Dermis blood vessel endothelial cell (primary cell): ENCODE measurements around the gene IL18RAP. TPM values are rescaled to one million over a fixed set of nuclear protein-coding genes. Genes with fewer than 3 reads are reported as not detected.

Source experiments
- DNase-seq: peaks from one replicate; pipeline ENCODE4 v3.0.0; 2010
- total RNA-seq: library from RNA; depleted of rRNA; stranded (reverse); fragments of >200 nt; gene quantifications from 2 replicates; pipeline ENCODE4 v1.2.3, GENCODE V29; 2014

Gene IL18RAP
- total RNA-seq, 1 donor from 2014 or later = not detected

DNA sequence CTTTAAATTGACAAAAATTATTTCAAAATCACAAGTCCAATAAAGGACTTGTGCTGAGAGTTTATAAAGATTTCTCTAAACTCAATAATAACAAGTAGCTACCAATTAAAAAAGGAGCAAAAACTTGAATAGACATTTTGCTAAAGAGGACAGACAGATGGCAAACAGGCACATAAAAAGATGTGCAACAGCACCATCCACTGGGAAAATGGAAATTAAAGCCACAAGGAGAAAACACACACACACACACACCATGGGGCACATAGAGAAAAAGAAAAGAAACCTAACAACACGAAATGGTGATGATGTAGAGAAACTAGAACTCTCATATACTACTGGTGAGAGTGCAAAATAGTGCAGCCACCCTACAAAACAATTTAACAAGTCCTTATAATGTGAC is 37.5 kb downstream of the IL18RAP start:
- DNase-seq = no peak

DNA sequence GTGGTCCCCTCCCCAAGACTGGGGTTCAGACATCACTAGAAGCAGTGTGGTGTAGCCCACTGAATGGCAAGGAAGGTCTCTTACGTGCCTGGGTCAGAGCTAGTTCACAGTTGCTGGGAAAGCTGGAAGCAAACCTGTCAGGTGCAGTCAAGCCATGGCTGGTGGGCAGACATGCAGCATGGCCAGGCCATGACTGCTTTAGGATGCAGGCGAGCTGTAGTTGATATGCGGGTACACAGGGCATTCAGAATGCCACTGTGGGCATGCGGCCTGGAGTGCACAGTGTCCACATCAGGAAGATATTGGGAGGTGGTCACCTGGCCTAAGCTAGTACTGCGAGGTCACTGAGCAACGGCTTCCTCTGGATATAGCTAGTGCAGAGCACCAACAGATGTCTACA is 38.2 kb downstream of the IL18RAP start:
- DNase-seq = no peak

DNA sequence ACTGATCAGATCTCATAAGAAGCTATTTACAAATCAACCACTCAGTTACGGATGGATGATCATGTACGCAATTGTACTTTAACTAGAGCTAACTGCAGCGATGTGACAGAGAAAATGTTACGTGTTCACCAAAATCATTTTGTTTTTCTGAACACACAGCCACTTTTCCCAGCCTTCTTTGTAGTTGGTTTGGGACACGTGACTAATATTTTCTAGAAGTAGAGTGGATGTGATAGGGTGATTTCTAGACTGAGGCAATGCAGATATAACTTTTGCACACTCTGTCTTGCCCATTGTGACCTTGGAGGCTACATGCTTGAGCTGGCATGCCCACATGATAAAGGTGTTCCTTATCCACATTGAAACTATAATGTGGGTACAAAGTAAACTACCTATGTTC is 40.2 kb downstream of the IL18RAP start:
- no peak for DNase-seq

DNA sequence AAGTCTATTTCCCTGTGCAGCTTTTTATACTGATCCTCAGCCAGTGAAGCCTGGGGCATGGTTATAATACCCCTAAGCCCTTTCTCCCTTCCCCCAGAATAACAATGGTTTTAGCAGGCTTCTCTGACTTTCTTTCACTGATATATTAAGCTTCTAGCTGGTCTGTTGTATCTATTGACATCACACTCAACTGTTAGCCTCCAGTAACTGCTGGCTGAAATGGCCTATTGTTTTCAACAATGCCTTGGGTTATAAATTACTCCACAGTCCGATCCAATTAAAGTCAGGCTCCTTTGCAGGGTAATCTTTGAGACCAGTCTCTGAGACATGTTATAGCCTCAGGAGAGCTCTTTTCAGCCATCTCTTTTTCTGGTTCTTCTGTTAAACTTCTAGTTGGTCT is 47.2 kb downstream of the IL18RAP start:
- no peak for DNase-seq

DNA sequence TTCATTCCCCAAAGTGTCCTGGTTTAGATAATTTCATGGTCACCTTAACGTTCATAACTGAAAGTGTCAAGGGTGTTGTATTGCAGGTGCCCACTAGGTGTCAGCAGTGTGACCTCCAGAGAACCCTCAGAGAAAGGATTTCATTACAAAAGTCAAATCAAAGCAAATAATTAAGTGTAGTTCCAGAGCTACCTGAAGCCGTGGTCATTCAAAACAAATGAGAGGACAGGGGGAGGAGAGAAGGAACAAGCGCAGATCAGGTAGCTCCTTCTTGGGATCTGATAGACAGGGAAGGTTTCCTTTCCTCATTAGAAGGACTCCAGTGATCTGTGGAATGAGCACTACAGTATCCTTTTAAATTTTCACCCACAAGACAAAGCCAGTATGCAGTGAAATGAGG is 50.1 kb downstream of the IL18RAP start, which contains the start of gene SLC9A4:
TSS of gene SLC9A4 (plus strand) at position 207 of the 400 bp plus-strand sequence. CDS start 534 bp downstream, outside the sequence.
- DNase-seq = peak; percentile 75

DNA sequence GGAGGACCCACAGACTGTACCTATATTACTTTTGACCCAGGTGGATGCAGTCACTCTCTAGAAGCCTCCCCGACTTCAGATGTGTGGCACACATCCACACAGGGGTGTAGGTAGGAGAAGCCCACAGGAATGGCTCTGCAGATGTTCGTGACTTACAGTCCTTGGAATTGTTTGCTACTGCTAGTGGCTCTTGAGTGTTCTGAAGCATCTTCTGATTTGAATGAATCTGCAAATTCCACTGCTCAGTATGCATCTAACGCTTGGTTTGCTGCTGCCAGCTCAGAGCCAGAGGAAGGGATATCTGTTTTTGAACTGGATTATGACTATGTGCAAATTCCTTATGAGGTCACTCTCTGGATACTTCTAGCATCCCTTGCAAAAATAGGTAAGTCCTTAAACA is 50.7 kb downstream of the IL18RAP start:
- no peak for DNase-seq

DNA sequence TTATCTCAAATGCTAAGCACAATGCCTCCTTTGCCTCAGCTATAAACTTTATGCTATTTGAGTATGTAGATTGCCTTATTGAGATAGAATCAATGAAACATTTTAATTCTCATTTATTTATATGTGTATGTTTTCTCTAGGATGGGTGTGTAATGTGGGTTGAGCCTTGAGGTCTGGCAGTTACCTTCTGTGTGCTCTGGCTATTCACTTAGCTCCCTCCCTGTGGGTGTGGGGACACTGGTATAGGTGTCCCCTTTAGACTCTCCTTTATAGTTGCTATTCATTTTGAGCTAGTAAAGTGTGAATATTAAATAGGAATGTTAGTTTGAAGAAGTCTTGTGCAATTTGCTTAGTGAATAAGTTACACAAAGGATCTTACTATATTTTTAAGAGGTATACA is 51.8 kb downstream of the IL18RAP start:
- no peak for DNase-seq

DNA sequence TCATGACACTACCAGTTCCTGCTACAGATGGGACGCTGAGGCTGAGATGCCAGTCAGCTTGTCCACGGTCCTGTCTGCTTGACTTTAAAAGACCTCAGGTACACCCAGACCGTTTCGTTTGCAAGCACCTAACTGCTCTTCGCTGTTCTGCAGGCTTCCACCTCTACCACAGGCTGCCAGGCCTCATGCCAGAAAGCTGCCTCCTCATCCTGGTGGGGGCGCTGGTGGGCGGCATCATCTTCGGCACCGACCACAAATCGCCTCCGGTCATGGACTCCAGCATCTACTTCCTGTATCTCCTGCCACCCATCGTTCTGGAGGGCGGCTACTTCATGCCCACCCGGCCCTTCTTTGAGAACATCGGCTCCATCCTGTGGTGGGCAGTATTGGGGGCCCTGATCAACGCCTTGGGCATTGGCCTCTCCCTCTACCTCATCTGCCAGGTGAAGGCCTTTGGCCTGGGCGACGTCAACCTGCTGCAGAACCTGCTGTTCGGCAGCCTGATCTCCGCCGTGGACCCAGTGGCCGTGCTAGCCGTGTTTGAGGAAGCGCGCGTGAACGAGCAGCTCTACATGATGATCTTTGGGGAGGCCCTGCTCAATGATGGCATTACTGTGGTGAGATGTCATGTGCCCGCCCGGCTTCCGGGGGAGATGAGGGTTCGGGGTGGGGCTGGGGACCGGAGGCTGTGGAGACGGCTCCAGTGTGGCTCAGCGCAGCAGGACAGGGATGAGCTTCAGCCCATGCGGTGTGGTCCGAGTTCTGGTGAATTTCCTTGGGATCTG is 55.9 kb downstream of the IL18RAP start:
- no peak for DNase-seq

DNA sequence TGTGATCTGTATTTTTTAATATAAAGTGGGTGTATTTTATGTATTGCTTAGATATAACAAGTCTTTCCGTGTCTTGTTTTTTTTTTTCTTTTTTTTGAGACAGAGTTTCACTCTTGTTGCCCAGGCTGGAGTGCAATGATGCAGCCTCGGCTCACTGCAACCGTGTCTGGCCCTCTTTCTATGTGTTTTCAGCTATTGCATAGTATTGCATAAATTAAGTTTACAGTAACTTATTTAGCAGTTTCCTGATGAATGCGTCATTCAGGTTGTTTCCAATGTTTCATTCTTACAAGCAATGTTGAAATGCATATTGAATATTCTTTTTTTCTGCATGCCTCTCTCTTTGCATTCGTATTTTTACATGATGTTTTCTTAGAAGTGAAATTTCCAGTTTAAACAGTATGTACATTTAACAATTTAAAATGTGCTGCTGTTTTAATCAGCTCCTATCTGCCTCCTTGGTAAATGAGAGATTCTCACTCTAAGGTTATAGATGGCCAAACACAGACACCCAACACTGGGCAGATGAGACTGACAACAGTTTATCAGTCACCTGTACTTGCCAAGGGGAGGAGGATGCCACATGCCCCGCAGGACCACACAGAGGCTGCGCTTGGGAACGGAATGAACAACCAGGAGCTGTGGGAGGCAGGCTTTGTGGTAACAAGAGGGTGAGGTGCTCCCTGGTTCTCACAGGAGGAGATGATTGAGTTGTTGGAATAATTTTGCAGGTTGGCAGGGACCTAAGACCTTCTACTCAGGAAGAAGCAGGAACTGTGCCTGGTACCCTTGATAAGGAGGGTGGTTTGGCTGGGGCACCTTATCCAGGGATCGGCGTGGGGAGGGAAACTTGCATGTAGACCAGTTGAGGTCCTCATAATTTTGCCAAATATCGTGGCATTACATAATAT is 57.6 kb downstream of the IL18RAP start:
- DNase-seq = no peak

DNA sequence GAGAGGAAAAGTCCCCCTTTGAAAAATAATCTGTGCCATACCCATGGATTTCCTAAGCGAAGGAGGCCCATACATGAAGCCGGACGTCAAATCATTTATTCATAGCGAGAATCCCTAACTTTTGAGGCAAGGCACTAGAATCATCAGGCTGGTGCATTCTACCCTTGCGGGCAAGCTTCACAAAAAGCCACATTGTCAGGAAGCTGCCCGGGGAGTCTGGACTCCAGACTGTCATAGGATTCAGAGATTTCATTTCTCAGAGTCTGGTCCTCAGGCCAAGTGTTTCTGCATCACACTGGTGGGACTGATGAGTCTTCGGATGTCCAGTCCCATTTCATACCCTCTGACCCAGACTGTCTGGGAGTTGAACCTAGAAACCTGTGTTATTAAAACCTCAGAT is 59.0 kb downstream of the IL18RAP start:
- DNase-seq = no peak

DNA sequence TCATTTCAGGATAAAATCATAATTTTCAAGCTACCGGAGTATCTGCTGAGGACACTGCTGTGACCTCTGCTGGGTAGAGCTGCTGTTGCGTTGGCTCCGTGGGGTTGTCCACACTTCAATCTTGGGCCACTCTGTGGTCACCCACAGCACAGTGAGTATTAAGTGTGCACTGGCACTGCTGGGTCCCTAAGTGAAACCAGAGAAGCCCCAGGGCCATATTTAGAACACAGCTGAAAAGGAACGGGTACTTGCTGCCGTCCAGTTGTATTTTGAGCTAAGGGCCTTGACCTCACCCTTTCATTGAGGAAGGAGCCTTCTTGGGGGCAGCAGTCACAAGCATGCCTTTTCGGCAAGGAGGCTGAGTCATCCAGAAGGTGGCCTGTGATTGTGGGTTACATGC is 60.1 kb downstream of the IL18RAP start:
- no peak for DNase-seq

DNA sequence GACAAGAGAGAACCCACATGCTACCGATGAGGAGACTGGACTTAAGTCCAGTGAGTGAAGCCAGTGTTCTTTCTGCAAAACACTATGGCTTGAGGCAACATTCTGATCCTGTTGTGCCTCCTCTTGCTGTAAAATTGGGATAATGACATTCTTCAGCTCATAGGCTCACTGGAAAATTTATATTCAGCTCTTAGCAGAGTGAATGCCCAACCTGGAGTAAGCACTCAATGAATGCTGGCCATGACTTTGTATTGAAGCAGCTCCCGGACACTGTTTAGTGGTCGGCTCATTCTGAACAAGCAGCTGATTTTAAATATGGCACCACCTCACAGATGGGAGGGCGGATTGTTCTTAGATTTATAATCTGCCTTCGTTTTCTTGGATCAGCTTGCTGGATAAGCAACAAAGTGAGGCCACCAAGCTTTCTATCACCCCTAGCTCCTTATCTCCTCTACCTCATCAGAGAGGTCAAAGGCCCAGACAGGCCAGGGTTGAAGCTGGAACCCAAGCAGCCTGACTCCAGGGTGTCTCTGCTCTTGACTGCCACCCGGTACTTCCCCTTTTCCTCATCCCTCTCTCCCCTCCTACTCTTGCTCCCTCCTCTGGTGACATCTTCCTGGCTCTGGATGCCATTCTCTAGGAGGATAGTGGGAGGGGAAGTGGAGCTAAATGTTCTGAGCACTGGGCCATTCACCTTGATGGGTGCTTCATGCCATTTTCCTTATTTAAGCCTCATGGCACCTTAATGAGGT is 61.5 kb downstream of the IL18RAP start:
- DNase-seq = no peak

DNA sequence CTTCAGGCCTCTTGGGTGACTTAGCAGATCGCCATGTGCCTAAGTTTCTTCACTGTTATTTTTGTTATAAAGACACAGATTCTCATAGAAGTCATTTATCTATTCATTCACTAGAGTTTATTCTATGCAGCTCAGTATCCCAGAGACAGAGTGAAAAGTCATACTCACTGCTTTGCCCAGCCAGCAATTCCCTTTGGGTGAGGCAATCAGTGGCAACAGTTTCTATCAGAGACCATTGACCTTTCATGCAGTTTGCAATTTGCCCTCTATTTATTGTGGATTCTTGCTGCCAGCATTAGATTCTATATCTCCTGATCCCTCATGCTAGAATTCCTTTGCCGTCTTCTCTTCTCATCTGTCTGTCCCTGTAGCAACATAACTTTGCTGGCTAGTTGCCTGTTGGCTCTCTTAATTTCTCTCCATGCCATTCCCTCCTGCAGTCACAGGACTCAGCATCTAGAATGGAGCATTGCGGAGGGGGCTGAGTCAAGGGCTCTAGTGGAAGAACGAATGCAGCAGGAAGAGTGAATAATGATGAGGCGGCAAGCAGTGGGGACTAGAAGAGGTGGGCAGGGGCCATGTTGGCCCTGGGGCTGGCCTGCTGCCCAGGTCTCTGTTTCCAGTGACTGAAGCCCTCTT is 62.3 kb downstream of the IL18RAP start:
- no peak for DNase-seq

DNA sequence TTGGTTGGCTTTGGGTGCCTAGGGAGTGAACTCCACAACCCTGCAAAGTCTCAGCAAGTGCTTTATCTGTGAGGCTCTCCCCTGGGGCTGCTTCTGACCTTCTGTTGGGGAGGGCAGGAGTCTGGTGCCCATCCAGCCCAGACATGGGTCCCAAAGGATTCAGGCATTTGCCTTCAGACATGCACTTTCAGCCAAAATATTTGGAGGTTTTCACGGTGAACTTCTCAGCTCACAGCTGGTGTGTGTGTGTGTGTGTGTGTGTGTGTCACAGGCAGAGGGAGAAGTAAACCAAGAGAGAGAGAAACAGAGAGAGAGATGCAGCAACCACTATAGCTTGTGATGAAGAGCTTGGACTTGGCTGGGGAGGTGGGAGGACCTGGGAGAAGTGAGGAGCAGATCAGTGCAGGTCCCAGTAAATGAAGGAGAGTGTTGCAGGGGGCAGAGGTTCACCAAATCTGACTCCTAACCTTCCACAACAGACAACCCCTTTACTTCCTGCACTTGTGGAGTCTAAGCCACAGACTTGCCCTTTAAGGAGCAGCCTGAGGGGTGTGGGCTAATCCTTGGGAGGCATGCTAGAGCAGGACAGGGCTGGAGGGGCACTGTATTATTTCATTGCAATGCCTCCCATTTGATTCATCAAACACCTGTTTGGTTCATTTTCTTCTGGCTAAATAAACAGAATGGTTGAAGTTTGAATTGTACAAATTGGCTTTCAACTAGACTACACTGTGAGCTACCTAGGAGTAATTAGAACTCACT is 64.2 kb downstream of the IL18RAP start:
- no peak for DNase-seq

DNA sequence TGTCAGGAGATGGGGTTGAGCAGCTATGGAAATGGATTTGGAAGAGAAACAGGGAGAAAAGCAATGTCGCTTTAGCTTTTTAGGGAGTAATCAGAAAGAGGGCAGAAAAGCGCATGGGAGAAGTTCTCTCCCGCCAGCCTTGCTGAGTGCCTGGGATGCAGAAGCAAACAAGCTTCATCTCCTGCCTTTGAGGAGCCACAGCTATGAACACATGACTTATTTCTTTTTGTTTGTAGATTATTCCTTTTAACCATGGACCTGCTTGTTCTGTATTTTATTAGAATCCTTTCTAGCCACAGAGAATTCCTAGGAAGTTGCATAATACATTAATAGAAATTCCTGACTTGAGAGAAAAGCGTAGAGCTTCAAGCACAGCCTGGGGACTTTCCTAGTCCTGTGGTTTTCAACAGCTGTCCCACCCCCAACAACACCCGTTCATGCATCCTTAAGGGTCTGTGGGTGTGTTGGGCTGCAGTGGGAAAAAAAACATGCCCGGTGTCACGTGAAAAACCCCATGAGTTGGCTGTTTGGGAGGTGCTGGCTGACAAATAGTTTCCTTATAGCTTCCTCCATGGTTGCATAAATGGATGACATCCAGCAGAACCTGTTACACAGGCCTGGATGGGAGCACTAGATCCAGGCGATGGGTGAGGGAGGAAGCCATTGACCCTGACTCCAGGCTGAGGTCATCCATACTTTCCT is 65.0 kb downstream of the IL18RAP start:
- DNase-seq = peak; percentile 16

DNA sequence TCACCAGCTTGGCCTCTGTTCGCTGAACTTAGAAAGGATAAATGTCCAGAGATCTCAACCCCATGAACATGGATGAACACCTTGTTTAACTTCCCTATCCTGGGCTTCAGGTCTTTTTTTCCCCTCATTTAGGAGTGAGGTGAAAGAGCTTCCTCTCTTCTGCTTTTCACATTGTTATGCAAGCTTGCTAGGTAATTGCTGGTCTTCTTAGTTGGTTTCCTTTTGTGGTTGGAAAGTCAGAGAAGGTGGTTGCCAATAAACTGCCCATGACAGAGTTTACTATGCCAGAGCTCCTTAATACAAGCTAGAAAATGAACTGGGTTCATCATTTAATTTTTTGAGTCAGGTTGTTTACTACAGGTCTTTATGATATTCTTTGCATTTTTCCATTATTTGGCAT is 66.7 kb downstream of the IL18RAP start:
- DNase-seq = no peak

DNA sequence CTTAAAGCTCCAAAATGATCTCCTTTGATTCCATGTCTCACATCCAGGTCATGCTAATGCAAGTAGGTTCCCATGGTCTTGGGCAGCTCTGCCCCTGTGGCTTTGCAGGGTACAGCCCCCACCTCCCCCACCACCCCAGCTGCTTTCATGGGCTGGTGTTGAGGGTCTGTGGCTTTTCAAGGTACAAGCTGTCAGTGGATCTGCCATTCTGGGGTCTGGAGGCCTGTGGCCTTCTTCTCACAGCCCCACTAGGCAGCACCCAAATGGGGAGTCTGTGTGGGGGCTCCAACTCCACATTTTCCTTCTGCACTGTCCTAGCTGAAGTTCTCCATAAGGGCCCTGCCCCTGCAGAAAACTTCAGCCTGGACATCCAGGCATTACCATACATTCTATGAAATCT is 69.0 kb downstream of the IL18RAP start:
- DNase-seq = no peak

DNA sequence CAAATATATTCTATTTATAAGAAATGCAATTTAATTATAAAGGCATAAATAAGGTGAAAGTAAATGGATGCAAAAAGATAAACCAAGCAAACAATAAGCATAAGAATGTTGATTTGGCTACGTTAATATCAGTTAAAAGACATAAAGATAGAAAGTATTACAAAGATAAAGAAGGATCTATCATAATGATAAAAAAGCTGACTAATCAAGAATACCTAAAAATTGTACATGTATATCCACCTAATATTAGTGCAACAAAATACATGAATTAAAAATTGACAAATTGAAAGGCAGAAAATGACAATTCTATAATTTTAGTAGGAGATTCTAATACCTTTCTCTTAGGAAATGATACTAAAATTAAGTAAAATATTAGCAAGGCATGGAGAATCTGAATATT is 71.6 kb downstream of the IL18RAP start:
- DNase-seq = no peak

DNA sequence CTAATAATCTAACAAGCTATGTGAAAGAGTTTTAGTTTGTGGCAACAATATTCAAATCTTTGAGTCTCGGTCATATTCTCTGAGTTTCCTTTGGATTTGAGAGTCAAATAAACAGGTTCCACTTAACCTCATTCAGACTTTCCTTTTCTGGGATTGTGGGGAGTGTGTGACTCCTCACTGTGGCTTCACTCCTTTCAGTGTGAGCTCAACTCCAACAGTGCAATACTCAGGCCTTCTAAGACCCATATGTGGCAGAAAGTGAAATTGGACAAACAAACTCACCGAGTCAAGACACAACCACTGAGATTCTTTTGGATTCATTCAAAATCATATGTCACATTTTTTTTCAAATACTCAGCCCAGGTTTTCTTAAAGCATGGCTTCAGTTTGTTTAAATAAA is 75.5 kb downstream of the IL18RAP start:
- DNase-seq = no peak

DNA sequence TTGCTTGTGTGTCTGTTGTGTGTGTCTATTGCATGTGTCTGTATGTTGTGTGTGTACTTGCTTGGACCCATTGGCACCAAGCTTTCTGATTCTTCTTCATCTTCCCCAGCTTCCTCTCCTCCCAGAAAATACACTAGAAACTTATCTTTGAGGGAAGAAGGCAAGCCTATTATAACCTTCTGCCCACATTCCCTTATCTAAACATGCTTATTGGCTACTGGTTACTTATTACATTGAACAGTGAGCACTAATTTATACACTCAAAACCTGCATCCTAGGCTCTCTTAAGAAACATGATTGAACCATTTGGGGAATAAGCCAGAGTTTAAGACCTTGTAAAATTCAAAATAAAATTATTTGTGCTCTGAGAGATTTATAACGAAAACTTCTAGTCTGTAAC is 76.6 kb downstream of the IL18RAP start:
- DNase-seq = no peak
